Cardiac fibroblast (primary cell): ENCODE results near the gene APBB3.

ENCODE experiments used
- DNase-seq, 2 donors: peaks; one replicate each; pipeline versions ENCODE4 v3.0.0 to v3.0.0-alpha.2; 2010; ENCODE audit warnings: low read depth in 2 of 2
- H3K4me3 ChIP-seq, 2 donors: replicated peaks in 1 of 2; 1 replicate in 1 of 2; 2 replicates in 1 of 2; pipeline ENCODE4 v1.5.1; 2011; ENCODE audit warnings: low read depth in 2 of 2, low read length in 2 of 2, mild to moderate bottlenecking in 2 of 2, moderate library complexity in 1 of 2
- CTCF ChIP-seq: IDR thresholded peaks from one replicate; pipeline ENCODE4 v1.5.1; 2011; ENCODE audit warnings: low read depth, mild to moderate bottlenecking, low read length, inconsistent platforms

APBB3 gene

GRCh38 chr5:140545606-140546005, 18.8 kb downstream of the APBB3 start:
- no peak for TF ChIP-seq CTCF
- DNase-seq: no peak
- H3K4me3 ChIP-seq: no peak overlapping the region

DNA sequence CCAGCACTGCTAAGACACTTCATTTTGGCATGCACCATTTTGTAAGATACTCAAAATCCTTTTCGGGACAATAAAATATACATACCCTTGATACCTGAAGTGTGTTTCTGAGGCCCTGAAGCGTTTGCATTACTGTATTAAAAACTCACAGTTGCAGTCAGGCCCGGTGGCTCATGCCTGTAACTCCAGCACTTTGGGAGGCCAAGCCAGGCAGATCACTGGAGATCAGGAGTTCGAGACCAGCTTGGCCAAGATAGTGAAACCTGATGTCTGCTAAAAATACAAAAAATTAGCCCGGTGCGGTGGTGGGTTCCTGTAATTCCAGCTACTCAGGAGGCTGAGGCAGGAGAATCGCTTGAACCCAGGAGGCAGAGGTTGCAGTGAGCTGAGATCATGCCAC, 19.4 kb downstream of the APBB3 start:
- no peak for DNase-seq
- TF ChIP-seq CTCF: no peak
- H3K4me3 ChIP-seq: no peak overlapping the region

GRCh38 chr5:140542972-140543371, 21.4 kb downstream of the APBB3 start:
- H3K4me3 ChIP-seq: no peak overlapping the region
- no peak for TF ChIP-seq CTCF
- DNase-seq: no peak

DNA sequence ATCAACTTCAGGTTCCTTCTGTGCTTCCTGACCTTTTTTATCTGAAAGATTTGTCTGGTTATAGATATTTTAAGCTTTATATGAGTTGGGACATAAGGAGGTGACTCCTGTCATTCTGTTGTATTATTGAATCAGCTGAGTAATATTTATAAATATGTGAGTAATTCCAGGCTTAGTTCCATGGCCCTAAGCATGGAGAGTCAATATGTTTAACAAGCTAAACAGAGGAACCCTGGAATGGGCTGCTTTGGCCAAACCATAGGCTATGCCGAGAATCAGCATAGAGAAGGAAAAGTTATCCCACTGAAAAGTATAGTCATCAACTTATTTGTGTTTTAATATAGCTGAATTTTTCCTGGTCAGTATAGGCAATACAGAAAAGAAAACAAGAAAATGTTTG, 24.2 kb downstream of the APBB3 start:
- DNase-seq: no peak
- TF ChIP-seq CTCF: no peak

DNA sequence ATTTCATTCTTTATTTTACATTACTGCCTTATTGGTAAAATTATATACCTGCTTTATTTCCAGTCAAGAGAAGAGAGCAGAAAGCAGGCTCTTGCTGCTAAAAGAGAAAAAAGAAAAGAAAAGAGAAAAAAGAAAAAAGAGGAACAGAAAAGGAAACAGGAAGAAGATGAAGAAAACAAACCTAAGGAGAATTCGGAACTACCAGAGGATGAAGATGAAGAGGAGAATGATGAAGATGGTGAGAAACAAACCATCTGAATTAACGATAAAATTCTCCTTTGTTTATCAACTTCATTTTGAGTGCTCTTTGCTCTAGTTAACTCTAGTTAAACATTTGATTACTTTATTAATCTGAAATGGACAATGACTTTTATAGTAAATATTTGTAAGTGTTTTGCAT, 40.4 kb downstream of the APBB3 start:
- DNase-seq: no peak
- H3K4me3 ChIP-seq: no peak overlapping the region
- TF ChIP-seq CTCF: no peak

More for the DNA sequence above, 24.2 kb downstream of the APBB3 start:
- H3K4me3 ChIP-seq: no peak overlapping the region

- DNase-seq: no peak
- no peak for TF ChIP-seq CTCF
- no peak overlapping the region for H3K4me3 ChIP-seq
Measured at GRCh38 chr5:140513124-140513523, 51.3 kb downstream of the APBB3 start.

DNA sequence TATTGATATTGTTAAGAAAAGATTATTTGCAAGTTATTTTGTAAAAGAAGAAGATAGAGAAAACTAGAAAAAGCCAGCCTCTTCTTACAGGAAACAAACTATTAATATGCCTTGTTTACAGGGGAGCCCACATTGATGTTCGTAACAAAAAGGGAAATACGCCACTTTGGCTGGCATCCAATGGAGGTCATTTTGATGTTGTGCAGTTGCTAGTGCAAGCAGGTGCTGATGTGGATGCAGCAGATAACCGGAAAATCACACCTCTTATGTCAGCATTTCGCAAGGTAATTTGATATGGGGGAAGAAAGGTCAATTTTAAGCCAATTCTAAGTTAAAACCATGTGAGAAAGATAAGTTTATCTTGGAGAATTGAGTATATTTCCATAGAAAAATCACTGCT, 54.5 kb downstream of the APBB3 start:
- no peak overlapping the region for H3K4me3 ChIP-seq
- no peak for TF ChIP-seq CTCF
- peak in 1 of 2 donors; percentile 2 for DNase-seq
